Activated CD4-positive, alpha-beta T cell treated with anti-CD3 and anti-CD28 coated beads, Interleukin-2, amount 10 ng/mL, durations not matched to agents 7 days and 5 days (primary cell): ENCODE measurements around the gene SEC31A. TPM values are rescaled to one million over a fixed set of nuclear protein-coding genes. Genes with fewer than 3 reads are reported as not detected.
"Not testable (repeated sequence)": the region's sequence is repeated elsewhere in the genome, so short reads cannot be mapped to it uniquely, and the experiment has no call there.

Source experiments
- CTCF ChIA-PET: fragments of 350-600 bp; sonication (Branson Sonifier 250); formaldehyde crosslinking; loops from one replicate; lab custom pipeline; 2021; ENCODE audit warnings: antibody characterized with exemption; lab: Charles Lee
- POLR2A ChIA-PET: fragments of 350-600 bp; sonication (Branson Sonifier 250); formaldehyde crosslinking; loops from one replicate; lab custom pipeline; 2021; ENCODE audit warnings: antibody characterized with exemption; lab: Charles Lee
- DNase-seq: peaks from one replicate; pipeline ENCODE4 v3.0.0-alpha.2; 2020
- H3K27ac Mint-ChIP-seq: one replicate; pipeline ENCODE4 v1.8.0; 2021; ENCODE audit warnings: mild to moderate bottlenecking, moderate library complexity, mixed read lengths
- H3K27me3 Mint-ChIP-seq: one replicate; pipeline ENCODE4 v1.8.0; 2021; ENCODE audit warnings: mixed read lengths
- H3K36me3 Mint-ChIP-seq: one replicate; pipeline ENCODE4 v1.8.0; 2021; ENCODE audit warnings: low read depth, mixed read lengths
- H3K4me1 Mint-ChIP-seq: one replicate; pipeline ENCODE4 v1.8.0; 2021; ENCODE audit warnings: mixed read lengths
- H3K4me3 Mint-ChIP-seq: one replicate; pipeline ENCODE4 v1.8.0; 2021; ENCODE audit warnings: mild to moderate bottlenecking, moderate library complexity, mixed read lengths
- H3K9me3 Mint-ChIP-seq: one replicate; pipeline ENCODE4 v1.8.0; 2021; ENCODE audit warnings: mixed read lengths
- total RNA-seq, 2 experiments: library from RNA; stranded (reverse); gene quantifications; one replicate each; pipeline ENCODE4 v1.2.3, GENCODE V29; 2021

Gene SEC31A
- total RNA-seq, 2 experiments from 2014 or later = 131 to 154 TPM

DNA sequence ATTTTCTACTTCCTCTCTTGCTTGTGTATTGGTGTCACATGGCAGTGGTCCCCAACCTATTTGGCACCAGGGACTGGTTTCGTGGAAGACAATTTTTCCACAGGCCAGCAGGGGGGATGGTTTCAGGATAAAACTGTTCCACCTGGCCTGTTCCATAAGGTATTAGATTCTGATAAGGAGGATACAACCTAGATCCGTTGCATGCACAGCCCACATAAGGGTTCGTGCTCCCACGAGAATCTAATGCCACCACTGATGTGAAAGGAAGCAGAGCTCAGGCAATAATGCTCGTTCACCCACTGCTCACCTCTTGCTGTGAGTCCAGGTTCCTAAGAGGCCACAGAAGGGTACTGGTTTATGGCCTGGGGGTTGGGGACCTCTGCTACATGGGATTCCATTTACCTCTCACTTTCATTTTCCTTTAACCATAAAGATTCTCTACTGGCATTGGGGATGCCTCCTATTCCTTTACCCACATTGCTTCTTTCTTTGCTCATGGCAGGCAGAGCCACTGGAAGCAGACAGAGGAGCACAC lies 38.1 kb downstream of the SEC31A start:
- Mint-ChIP-seq H3K27me3 (no peaks in the 10 kb centered on the region), H3K4me1 (peaks cover 12% of the 10 kb centered on the region), H3K36me3 (peaks cover 62% of the 10 kb centered on the region), H3K9me3 (no peaks in the 10 kb centered on the region), H3K4me3 (no peak overlapping the region), H3K27ac (peak overlapping the region; percentile 27)
- ChIA-PET CTCF (interaction anchor here (0.9 to 2.2 kb wide), 6 partner anchors 12 to 158 kb away, joined by 3 to 8 read pairs (median 5); partner anchors contain the start of genes LIN54 and THAP9), POLR2A (no interaction called here)
- no peak for DNase-seq

DNA sequence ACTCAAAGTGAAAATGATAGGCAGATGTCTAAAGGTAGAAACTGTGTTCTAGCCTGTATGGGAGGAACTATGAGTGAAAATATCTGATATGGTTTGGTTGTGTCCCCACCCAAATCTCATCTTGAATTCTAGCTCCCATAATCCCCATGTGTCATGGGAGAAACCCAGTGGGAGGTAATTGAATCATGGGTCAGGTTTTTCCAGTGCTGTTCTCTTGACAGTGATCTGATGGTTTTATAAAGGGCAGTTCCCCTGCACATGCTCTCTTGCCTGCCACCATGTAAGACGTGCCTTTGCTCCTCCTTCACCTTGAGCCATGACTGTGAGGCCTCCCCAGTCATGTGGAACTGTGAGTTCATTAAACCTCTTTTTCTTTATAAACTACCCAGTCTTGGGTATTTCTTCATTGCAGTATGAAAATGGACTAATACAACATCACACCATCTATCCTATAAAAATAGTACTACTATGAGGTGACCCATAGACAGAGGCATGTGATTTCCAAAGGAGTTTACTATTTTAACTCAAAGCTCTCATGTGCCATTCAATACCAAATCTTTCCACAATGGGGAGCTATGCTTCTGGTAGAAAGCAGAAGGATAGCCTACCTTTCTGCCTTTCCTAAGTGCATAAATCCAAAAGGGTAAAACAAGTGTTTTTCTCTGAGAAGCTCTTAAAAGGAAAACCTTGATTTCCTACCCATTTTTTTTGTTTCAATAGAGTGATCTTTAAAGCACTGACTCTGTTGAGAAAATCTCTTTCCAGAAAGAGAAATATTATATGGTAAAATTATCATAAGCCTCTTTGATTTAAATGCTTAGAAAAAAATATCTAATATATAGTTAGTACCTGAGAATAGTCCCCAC lies 38.8 kb downstream of the SEC31A start:
- Mint-ChIP-seq H3K27me3 (no peaks in the 10 kb centered on the region), H3K9me3 (no peaks in the 10 kb centered on the region), H3K36me3 (peaks cover 59% of the 10 kb centered on the region), H3K4me3 (no peak overlapping the region), H3K27ac (no peak overlapping the region), H3K4me1 (peaks cover 12% of the 10 kb centered on the region)
- peak; percentile 49 for DNase-seq
- ChIA-PET POLR2A (no interaction called here), CTCF (interaction anchor here (0.6 to 2.2 kb wide), 8 partner anchors 15 to 1762 kb away, joined by 3 to 8 read pairs (median 4); partner anchors contain the start of genes LIN54 and THAP9)

- CTCF ChIA-PET = interaction anchor here (0.8 to 2.2 kb wide), 6 partner anchors 25 to 432 kb away, joined by 3 to 8 read pairs (median 3); partner anchors contain the start of gene THAP9
- Mint-ChIP-seq H3K9me3 (no peaks in the 10 kb centered on the region), H3K4me1 (peaks cover 12% of the 10 kb centered on the region), H3K36me3 (peaks cover 61% of the 10 kb centered on the region), H3K4me3 (no peak overlapping the region), H3K27me3 (no peaks in the 10 kb centered on the region), H3K27ac (no peak overlapping the region)
- DNase-seq = no peak
- POLR2A ChIA-PET = no interaction called here
Observed at GRCh38 chr4:82851318-82851717, 39.6 kb downstream of the SEC31A start.

DNA sequence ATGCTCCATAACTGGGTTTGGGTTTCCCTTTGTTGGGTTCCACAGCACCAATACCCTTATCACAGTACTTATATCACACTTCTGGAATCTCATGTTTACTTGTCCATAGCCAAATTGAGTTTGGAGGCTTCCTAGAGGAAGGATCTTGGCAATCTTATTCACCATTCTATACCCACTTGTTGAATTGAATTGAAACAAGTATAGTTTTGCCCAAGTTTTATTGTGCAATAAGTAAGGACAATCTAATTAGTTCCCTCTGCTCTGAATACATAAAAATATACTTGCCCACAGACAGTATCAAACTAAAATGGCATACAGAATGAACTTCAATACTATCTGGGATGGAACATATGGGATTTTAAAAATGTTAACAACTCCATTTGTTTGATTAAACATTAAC lies 40.3 kb downstream of the SEC31A start:
- Mint-ChIP-seq H3K4me3 (no peak overlapping the region), H3K27me3 (no peaks in the 10 kb centered on the region), H3K27ac (no peak overlapping the region), H3K4me1 (peaks cover 12% of the 10 kb centered on the region), H3K9me3 (no peaks in the 10 kb centered on the region), H3K36me3 (peaks cover 60% of the 10 kb centered on the region)
- CTCF ChIA-PET = interaction anchor here (0.7 to 1.7 kb wide), 4 partner anchors 25 to 421 kb away, joined by 3 read pairs; no protein-coding TSS in a partner anchor
- DNase-seq = no peak
- POLR2A ChIA-PET = no interaction called here

GRCh38 chr4:82848706-82849105 lies 42.2 kb downstream of the SEC31A start:
- ChIA-PET CTCF (interaction anchor here (1.0 kb wide), 1 partner anchor 11 kb away, joined by 3 read pairs; no protein-coding TSS in a partner anchor), POLR2A (interaction anchor here (0.6 kb wide), 1 partner anchor 483 kb away, joined by 3 read pairs; no protein-coding TSS in a partner anchor)
- DNase-seq = no peak
- Mint-ChIP-seq H3K36me3 (peaks cover 63% of the 10 kb centered on the region), H3K4me3 (no peak overlapping the region), H3K27me3 (no peaks in the 10 kb centered on the region), H3K4me1 (peaks cover 12% of the 10 kb centered on the region), H3K27ac (no peak overlapping the region), H3K9me3 (no peaks in the 10 kb centered on the region)

GRCh38 chr4:82842593-82842992 lies 48.4 kb downstream of the SEC31A start:
- POLR2A ChIA-PET = no interaction called here
- Mint-ChIP-seq H3K27me3 (no peaks in the 10 kb centered on the region), H3K4me1 (peaks cover 1% of the 10 kb centered on the region), H3K4me3 (no peak overlapping the region), H3K27ac (no peak overlapping the region), H3K36me3 (peaks cover 49% of the 10 kb centered on the region), H3K9me3 (no peaks in the 10 kb centered on the region)
- CTCF ChIA-PET = interaction anchor here (0.5 to 1.3 kb wide), 3 partner anchors 16 to 22 kb away, joined by 3 read pairs; no protein-coding TSS in a partner anchor
- no peak for DNase-seq

GRCh38 chr4:82839624-82840023 lies 51.3 kb downstream of the SEC31A start:
- H3K36me3 Mint-ChIP-seq = peaks cover 47% of the 10 kb centered on the region
- POLR2A ChIA-PET = no interaction called here
- peaks cover 1% of the 10 kb centered on the region for H3K4me1 Mint-ChIP-seq

GRCh38 chr4:82833696-82834313 lies 57.1 kb downstream of the SEC31A start:
- CTCF ChIA-PET = interaction anchor here (0.7 kb wide), 1 partner anchor 16 kb away, joined by 3 read pairs; no protein-coding TSS in a partner anchor
- POLR2A ChIA-PET = no interaction called here
- no peak for DNase-seq
- Mint-ChIP-seq H3K36me3 (peaks cover 48% of the 10 kb centered on the region), H3K27ac (no peak overlapping the region), H3K27me3 (no peaks in the 10 kb centered on the region), H3K4me1 (no peaks in the 10 kb centered on the region), H3K9me3 (peaks cover 4% of the 10 kb centered on the region), H3K4me3 (no peak overlapping the region)

More at GRCh38 chr4:82839624-82840023, 51.3 kb downstream of the SEC31A start:
- no peak for DNase-seq
- Mint-ChIP-seq H3K27ac (no peak overlapping the region), H3K4me3 (no peak overlapping the region), H3K9me3 (no peaks in the 10 kb centered on the region), H3K27me3 (no peaks in the 10 kb centered on the region)
- CTCF ChIA-PET = no interaction called here

- DNase-seq, H3K27me3 Mint-ChIP-seq, H3K9me3 Mint-ChIP-seq, H3K4me1 Mint-ChIP-seq, CTCF ChIA-PET, H3K4me3 Mint-ChIP-seq, POLR2A ChIA-PET, H3K27ac Mint-ChIP-seq: not testable (repeated sequence)
- H3K36me3 Mint-ChIP-seq = peaks cover 45% of the 10 kb centered on the region
Observed at GRCh38 chr4:82833060-82833459, 57.9 kb downstream of the SEC31A start.

DNA sequence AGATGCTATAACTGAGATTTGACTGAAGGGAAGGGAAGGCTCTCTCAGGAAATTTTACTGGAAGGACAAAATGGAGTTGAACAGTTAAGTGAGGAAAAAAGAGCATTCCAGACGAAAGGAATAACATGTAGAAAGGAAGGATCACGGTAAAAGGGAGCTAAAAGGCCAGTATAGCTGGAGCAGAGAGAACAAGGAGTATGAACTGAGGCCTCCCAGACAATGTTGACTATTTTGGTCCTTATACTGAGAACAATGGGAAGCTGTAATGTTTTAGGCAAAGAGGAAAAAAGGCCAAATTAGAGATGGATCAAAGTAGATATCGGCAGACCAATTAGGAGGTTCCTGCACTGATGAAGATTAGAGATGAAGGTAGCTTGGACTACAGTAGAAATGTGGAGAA lies 65.5 kb downstream of the SEC31A start:
- CTCF ChIA-PET = interaction anchor here (1.3 kb wide), 1 partner anchor 25 kb away, joined by 3 read pairs; no protein-coding TSS in a partner anchor
- H3K27ac Mint-ChIP-seq = no peak overlapping the region
- no peak for DNase-seq
- POLR2A ChIA-PET = no interaction called here
- no peaks in the 10 kb centered on the region for H3K4me1 Mint-ChIP-seq
- H3K27me3 Mint-ChIP-seq = no peaks in the 10 kb centered on the region
- H3K4me3 Mint-ChIP-seq = no peak overlapping the region
- no peaks in the 10 kb centered on the region for H3K9me3 Mint-ChIP-seq
- peaks cover 50% of the 10 kb centered on the region for H3K36me3 Mint-ChIP-seq

- no peak for DNase-seq
- H3K4me1 Mint-ChIP-seq = peaks cover 5% of the 10 kb centered on the region
- ChIA-PET POLR2A (no interaction called here), CTCF (interaction anchor here (0.5 kb wide), 1 partner anchor 437 kb away, joined by 6 read pairs; no protein-coding TSS in a partner anchor)
- H3K9me3 Mint-ChIP-seq = no peaks in the 10 kb centered on the region
- no peak overlapping the region for H3K27ac Mint-ChIP-seq
- no peak overlapping the region for H3K4me3 Mint-ChIP-seq
- H3K27me3 Mint-ChIP-seq = no peaks in the 10 kb centered on the region
- peaks cover 62% of the 10 kb centered on the region for H3K36me3 Mint-ChIP-seq
Observed at GRCh38 chr4:82823062-82823461, 67.9 kb downstream of the SEC31A start.

DNA sequence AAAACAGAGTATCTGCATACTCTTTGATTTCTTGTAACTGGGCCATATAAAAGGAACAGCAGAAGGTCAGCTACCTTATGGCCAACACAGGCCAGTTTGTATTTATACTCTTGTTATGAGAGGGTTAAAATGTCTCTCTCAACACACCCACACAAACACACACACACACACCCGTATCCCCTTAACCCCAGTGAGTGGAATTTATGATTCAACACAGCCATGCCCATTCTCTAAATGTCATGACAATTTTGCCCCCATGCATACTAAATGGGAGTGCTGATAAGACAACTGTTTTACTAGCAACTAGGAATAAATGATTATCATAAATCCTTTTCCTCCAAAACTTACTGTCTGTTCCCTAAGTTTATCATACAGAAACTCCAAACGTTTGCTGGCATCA lies 70.3 kb downstream of the SEC31A start:
- no peak overlapping the region for H3K4me3 Mint-ChIP-seq
- POLR2A ChIA-PET = no interaction called here
- H3K4me1 Mint-ChIP-seq = peaks cover 5% of the 10 kb centered on the region
- no peak for DNase-seq
- H3K27me3 Mint-ChIP-seq = no peaks in the 10 kb centered on the region
- CTCF ChIA-PET = interaction anchor here (1.0 kb wide), 1 partner anchor 22 kb away, joined by 3 read pairs; no protein-coding TSS in a partner anchor
- no peak overlapping the region for H3K27ac Mint-ChIP-seq
- H3K9me3 Mint-ChIP-seq = no peaks in the 10 kb centered on the region
- H3K36me3 Mint-ChIP-seq = peaks cover 62% of the 10 kb centered on the region
